ENCODE results near the gene CEACAM20. TPM values are rescaled to one million over a fixed set of nuclear protein-coding genes. Genes with fewer than 3 reads are reported as not detected.
"Not testable (repeated sequence)": the region's sequence is repeated elsewhere in the genome, so short reads cannot be mapped to it uniquely, and the experiment has no call there.

CEACAM20 gene
- total and polyA plus RNA-seq, 4 donors = 0.63 TPM; not detected in 3

GRCh38 chr19:44539991-44540390 is 10.5 kb upstream of the CEACAM20 start:
- ATAC-seq (ENCODE audit: low FRiP score) (no peak), DNase-seq (no peak)
- Histone ChIP-seq H3K36me3 (ENCODE audit: control insufficient read depth in 1 of 2, insufficient read depth in 2 of 2, low read length in 1 of 2) (no peaks in the 10 kb centered on the region), H3K4me1 (ENCODE audit: control insufficient read depth in 1 of 2, insufficient read depth in 2 of 2, low read length in 2 of 2) (no peaks in the 10 kb centered on the region), H3K4me3 (ENCODE audit: low read length in 2 of 2) (no peak overlapping the region), H3K27me3 (ENCODE audit: control insufficient read depth in 1 of 2, insufficient read depth in 2 of 2, low read length in 1 of 2) (no peaks in the 10 kb centered on the region), H3K27ac (ENCODE audit: low read depth in 1 of 2, low read length in 2 of 2) (no peak overlapping the region), H3K9me3 (ENCODE audit: control insufficient read depth, low read length) (no peaks in the 10 kb centered on the region)
- WGBS, 2 donors = 73% methylated on average over 6 of the region's 6 CpGs
- intact Hi-C loops (cut with DNase I) = no loop called here

- intact Hi-C loops (cut with DNase I) = no loop called here
- no peak for DNase-seq
- WGBS, 2 donors = 69 to 70% methylated on average over 11 of the region's 11 CpGs
- H3K9me3 ChIP-seq (ENCODE audit: control insufficient read depth, low read length) = no peaks in the 10 kb centered on the region
- H3K27ac ChIP-seq (ENCODE audit: low read depth in 1 of 2, low read length in 2 of 2) = no peak overlapping the region
- no peak overlapping the region for H3K4me3 ChIP-seq (ENCODE audit: low read length in 2 of 2)
- no peaks in the 10 kb centered on the region for H3K36me3 ChIP-seq (ENCODE audit: control insufficient read depth in 1 of 2, insufficient read depth in 2 of 2, low read length in 1 of 2)
- no peaks in the 10 kb centered on the region for H3K27me3 ChIP-seq (ENCODE audit: control insufficient read depth in 1 of 2, insufficient read depth in 2 of 2, low read length in 1 of 2)
- H3K4me1 ChIP-seq (ENCODE audit: control insufficient read depth in 1 of 2, insufficient read depth in 2 of 2, low read length in 2 of 2) = no peaks in the 10 kb centered on the region
- no peak for ATAC-seq (ENCODE audit: low FRiP score)
Observed at GRCh38 chr19:44539236-44539826, 9.9 kb upstream of the CEACAM20 start.

- H3K4me1 ChIP-seq (ENCODE audit: control insufficient read depth in 1 of 2, insufficient read depth in 2 of 2, low read length in 2 of 2); H3K9me3 ChIP-seq (ENCODE audit: control insufficient read depth, low read length); H3K27ac ChIP-seq (ENCODE audit: low read depth in 1 of 2, low read length in 2 of 2); DNase-seq; ATAC-seq (ENCODE audit: low FRiP score); H3K36me3 ChIP-seq (ENCODE audit: control insufficient read depth in 1 of 2, insufficient read depth in 2 of 2, low read length in 1 of 2); H3K27me3 ChIP-seq (ENCODE audit: control insufficient read depth in 1 of 2, insufficient read depth in 2 of 2, low read length in 1 of 2); H3K4me3 ChIP-seq (ENCODE audit: low read length in 2 of 2); intact Hi-C loops (cut with DNase I): not testable (repeated sequence)
- WGBS, 2 donors = 45 to 57% methylated on average over 3 of the region's 3 CpGs
Observed at GRCh38 chr19:44535361-44535760, 5.9 kb upstream of the CEACAM20 start.

- ATAC-seq (ENCODE audit: low FRiP score) = no peak
- H3K4me1 ChIP-seq (ENCODE audit: control insufficient read depth in 1 of 2, insufficient read depth in 2 of 2, low read length in 2 of 2) = no peaks in the 10 kb centered on the region
- 83 to 86% methylated on average over 5 of the region's 5 CpGs for WGBS, 2 donors
Observed at GRCh38 chr19:44532819-44533218, 3.3 kb upstream of the CEACAM20 start.

GRCh38 chr19:44530777-44531176 is 1.3 kb upstream of the CEACAM20 start:
- H3K4me3 ChIP-seq (ENCODE audit: low read length in 2 of 2) = no peak overlapping the region

More at GRCh38 chr19:44532819-44533218, 3.3 kb upstream of the CEACAM20 start:
- Histone ChIP-seq H3K4me3 (ENCODE audit: low read length in 2 of 2) (no peak overlapping the region), H3K27me3 (ENCODE audit: control insufficient read depth in 1 of 2, insufficient read depth in 2 of 2, low read length in 1 of 2) (no peaks in the 10 kb centered on the region), H3K36me3 (ENCODE audit: control insufficient read depth in 1 of 2, insufficient read depth in 2 of 2, low read length in 1 of 2) (no peaks in the 10 kb centered on the region), H3K27ac (ENCODE audit: low read depth in 1 of 2, low read length in 2 of 2) (no peak overlapping the region), H3K9me3 (ENCODE audit: control insufficient read depth, low read length) (peaks cover 5% of the 10 kb centered on the region)
- intact Hi-C loops (cut with DNase I) = no loop called here
- DNase-seq = no peak

GRCh38 chr19:44527554-44527953 is 1.9 kb downstream of the CEACAM20 start:
- Histone ChIP-seq H3K9me3 (ENCODE audit: control insufficient read depth, low read length) (peaks cover 5% of the 10 kb centered on the region), H3K27ac (ENCODE audit: low read depth in 1 of 2, low read length in 2 of 2) (no peak overlapping the region), H3K36me3 (ENCODE audit: control insufficient read depth in 1 of 2, insufficient read depth in 2 of 2, low read length in 1 of 2) (no peaks in the 10 kb centered on the region), H3K27me3 (ENCODE audit: control insufficient read depth in 1 of 2, insufficient read depth in 2 of 2, low read length in 1 of 2) (no peaks in the 10 kb centered on the region), H3K4me3 (ENCODE audit: low read length in 2 of 2) (no peak overlapping the region), H3K4me1 (ENCODE audit: control insufficient read depth in 1 of 2, insufficient read depth in 2 of 2, low read length in 2 of 2) (no peaks in the 10 kb centered on the region)
- 80 to 89% methylated on average over 7 of the region's 7 CpGs for WGBS, 2 donors
- ATAC-seq (ENCODE audit: low FRiP score) (no peak), DNase-seq (no peak)
- intact Hi-C loops (cut with DNase I) = no loop called here

More at GRCh38 chr19:44530777-44531176, 1.3 kb upstream of the CEACAM20 start:
- H3K27ac ChIP-seq (ENCODE audit: low read depth in 1 of 2, low read length in 2 of 2) = no peak overlapping the region
- H3K36me3 ChIP-seq (ENCODE audit: control insufficient read depth in 1 of 2, insufficient read depth in 2 of 2, low read length in 1 of 2) = no peaks in the 10 kb centered on the region
- intact Hi-C loops (cut with DNase I) = no loop called here
- peaks cover 5% of the 10 kb centered on the region for H3K9me3 ChIP-seq (ENCODE audit: control insufficient read depth, low read length)
- ATAC-seq (ENCODE audit: low FRiP score) = no peak
- no peak for DNase-seq
- no peaks in the 10 kb centered on the region for H3K27me3 ChIP-seq (ENCODE audit: control insufficient read depth in 1 of 2, insufficient read depth in 2 of 2, low read length in 1 of 2)
- H3K4me1 ChIP-seq (ENCODE audit: control insufficient read depth in 1 of 2, insufficient read depth in 2 of 2, low read length in 2 of 2) = no peaks in the 10 kb centered on the region
- WGBS, 2 donors = 62 to 67% methylated on average over 6 of the region's 6 CpGs

GRCh38 chr19:44525721-44526430 is 3.6 kb downstream of the CEACAM20 start:
- intact Hi-C loops (cut with DNase I) = no loop called here
- Histone ChIP-seq H3K27me3 (ENCODE audit: control insufficient read depth in 1 of 2, insufficient read depth in 2 of 2, low read length in 1 of 2) (no peaks in the 10 kb centered on the region), H3K4me3 (ENCODE audit: low read length in 2 of 2) (no peak overlapping the region), H3K36me3 (ENCODE audit: control insufficient read depth in 1 of 2, insufficient read depth in 2 of 2, low read length in 1 of 2) (no peaks in the 10 kb centered on the region), H3K4me1 (ENCODE audit: control insufficient read depth in 1 of 2, insufficient read depth in 2 of 2, low read length in 2 of 2) (no peaks in the 10 kb centered on the region), H3K9me3 (ENCODE audit: control insufficient read depth, low read length) (peaks cover 3% of the 10 kb centered on the region), H3K27ac (ENCODE audit: low read depth in 1 of 2, low read length in 2 of 2) (no peak overlapping the region)
- DNase-seq (no peak), ATAC-seq (ENCODE audit: low FRiP score) (no peak)
- 50 to 52% methylated on average over 4 of the region's 4 CpGs for WGBS, 2 donors

- H3K9me3 ChIP-seq (ENCODE audit: control insufficient read depth, low read length) = peaks cover 1% of the 10 kb centered on the region
- 90 to 92% methylated on average over 2 of the region's 2 CpGs for WGBS, 2 donors
- intact Hi-C loops (cut with DNase I) = no loop called here
- ATAC-seq (ENCODE audit: low FRiP score) (no peak), DNase-seq (no peak)
- H3K4me1 ChIP-seq (ENCODE audit: control insufficient read depth in 1 of 2, insufficient read depth in 2 of 2, low read length in 2 of 2) = no peaks in the 10 kb centered on the region
- H3K27ac ChIP-seq (ENCODE audit: low read depth in 1 of 2, low read length in 2 of 2) = no peak overlapping the region
- no peaks in the 10 kb centered on the region for H3K36me3 ChIP-seq (ENCODE audit: control insufficient read depth in 1 of 2, insufficient read depth in 2 of 2, low read length in 1 of 2)
- no peaks in the 10 kb centered on the region for H3K27me3 ChIP-seq (ENCODE audit: control insufficient read depth in 1 of 2, insufficient read depth in 2 of 2, low read length in 1 of 2)
- no peak overlapping the region for H3K4me3 ChIP-seq (ENCODE audit: low read length in 2 of 2)
Observed at GRCh38 chr19:44521370-44521769, 8.1 kb downstream of the CEACAM20 start.

GRCh38 chr19:44517146-44517545 is 12.3 kb downstream of the CEACAM20 start:
- 61 to 69% methylated on average over 7 of the region's 7 CpGs for WGBS, 2 donors
- H3K9me3 ChIP-seq (ENCODE audit: control insufficient read depth, low read length) = no peaks in the 10 kb centered on the region
- no peaks in the 10 kb centered on the region for H3K36me3 ChIP-seq (ENCODE audit: control insufficient read depth in 1 of 2, insufficient read depth in 2 of 2, low read length in 1 of 2)
- no peak overlapping the region for H3K4me3 ChIP-seq (ENCODE audit: low read length in 2 of 2)
- ATAC-seq (ENCODE audit: low FRiP score) = no peak
- H3K27ac ChIP-seq (ENCODE audit: low read depth in 1 of 2, low read length in 2 of 2) = no peak overlapping the region
- no peak for DNase-seq
- H3K27me3 ChIP-seq (ENCODE audit: control insufficient read depth in 1 of 2, insufficient read depth in 2 of 2, low read length in 1 of 2) = no peaks in the 10 kb centered on the region
- no peaks in the 10 kb centered on the region for H3K4me1 ChIP-seq (ENCODE audit: control insufficient read depth in 1 of 2, insufficient read depth in 2 of 2, low read length in 2 of 2)
- intact Hi-C loops (cut with DNase I) = no loop called here
